IMR-90 (cell line): ENCODE measurements around the gene HCRTR2. TPM values are rescaled to one million over a fixed set of nuclear protein-coding genes. Genes with fewer than 3 reads are reported as not detected.

Source experiments
- ATAC-seq: fragments of 200-7000 bp; cut with Tn5 transposase; 2 replicates; pipeline ENCODE4 v1.9.1; 2020; ENCODE audit warnings: low read depth, mild to moderate bottlenecking, moderate library complexity
- BruUV-seq: library from RNA; stranded (reverse); fragments of 400-500 nt; replicated peaks from 2 replicates; lab custom pipeline; 2021; lab: Mats Ljungman, UMichigan
- CTCF ChIA-PET: fragments of 300-600 bp; formaldehyde crosslinking; extraction: SDS; loops from one replicate; lab custom pipeline; 2021; ENCODE audit warnings: antibody characterized with exemption; lab: Yijun Ruan, JAX
- POLR2A ChIA-PET: fragments of 300-600 bp; sonication (Branson Sonifier 250); formaldehyde crosslinking; loops from one replicate; lab custom pipeline; 2022; ENCODE audit warnings: antibody characterized with exemption; ENCODE audit not compliant: unreplicated experiment; lab: Charles Lee
- DNase-seq: peaks from one replicate; pipeline ENCODE4 v3.0.0; 2013
- H2AFZ ChIP-seq: replicated peaks from 2 replicates; pipeline ENCODE3; 2013; ENCODE audit warnings: low read length, mild to moderate bottlenecking; ENCODE audit not compliant: poor library complexity
- H2AK5ac ChIP-seq: 2 replicates; pipeline ENCODE4 v1.6.1; 2013; ENCODE audit warnings: low read depth, low read length, inconsistent platforms
- H2AK9ac ChIP-seq: replicated peaks from 2 replicates; pipeline ENCODE3; 2013; ENCODE audit warnings: mild to moderate bottlenecking, low read depth, low read length, moderate library complexity; ENCODE audit not compliant: poor library complexity
- H2BK120ac ChIP-seq: 2 replicates; pipeline ENCODE4 v1.6.1; 2013; ENCODE audit warnings: low read depth, low read length, inconsistent platforms
- H2BK15ac ChIP-seq: 3 replicates; pipeline ENCODE4 v1.6.1; 2013; ENCODE audit warnings: low read depth, low read length, inconsistent platforms
- H2BK20ac ChIP-seq: 2 replicates; pipeline ENCODE4 v1.6.1; 2013; ENCODE audit warnings: low read depth, mild to moderate bottlenecking, inconsistent platforms, low read length, moderate library complexity
- H2BK5ac ChIP-seq: 2 replicates; pipeline ENCODE4 v1.6.1; 2013; ENCODE audit warnings: mild to moderate bottlenecking, low read depth, low read length, inconsistent platforms; ENCODE audit not compliant: poor library complexity, severe bottlenecking
- H3K14ac ChIP-seq: replicated peaks from 2 replicates; pipeline ENCODE4 v1.6.1; 2013; ENCODE audit warnings: low read depth, low read length, inconsistent platforms
- H3K18ac ChIP-seq: 2 replicates; pipeline ENCODE4 v1.6.1; 2013; ENCODE audit warnings: low read depth, low read length, control low read depth
- H3K23ac ChIP-seq: 2 replicates; pipeline ENCODE4 v1.6.1; 2013; ENCODE audit warnings: low read depth, low read length, inconsistent platforms
- H3K27ac ChIP-seq: 2 replicates; pipeline ENCODE4 v1.5.1; 2013; ENCODE audit warnings: mild to moderate bottlenecking, control low read depth, low read length; ENCODE audit not compliant: insufficient read depth
- H3K27me3 ChIP-seq: 2 replicates; pipeline ENCODE4 v1.6.1; 2013; ENCODE audit warnings: low read length; ENCODE audit not compliant: control insufficient read depth, insufficient read depth
- H3K36me3 ChIP-seq: 2 replicates; pipeline ENCODE4 v1.6.1; 2013; ENCODE audit warnings: low read length, mixed read lengths; ENCODE audit not compliant: control insufficient read depth, insufficient read depth
- H3K4ac ChIP-seq: 2 replicates; pipeline ENCODE4 v1.6.1; 2013; ENCODE audit warnings: low read depth, low read length, inconsistent platforms
- H3K4me1 ChIP-seq: 2 replicates; pipeline ENCODE4 v1.6.1; 2013; ENCODE audit warnings: low read length, mixed read lengths; ENCODE audit not compliant: control insufficient read depth, insufficient read depth
- H3K4me2 ChIP-seq: 2 replicates; pipeline ENCODE4 v1.6.1; 2013; ENCODE audit warnings: low read depth, mild to moderate bottlenecking, control low read depth, low read length, moderate library complexity
- H3K4me3 ChIP-seq: 2 replicates; pipeline ENCODE4 v1.5.1; 2013; ENCODE audit warnings: low read depth, mild to moderate bottlenecking, control low read depth, low read length, moderate library complexity; ENCODE audit not compliant: insufficient read depth
- H3K56ac ChIP-seq: 2 replicates; pipeline ENCODE4 v1.6.1; 2013; ENCODE audit warnings: low read length, inconsistent platforms; ENCODE audit not compliant: insufficient read depth; ENCODE audit errors: extremely low read depth
- H3K79me1 ChIP-seq, 2 experiments: 2 replicates each; pipeline ENCODE4 v1.6.1; 2013; ENCODE audit warnings: low read length in 2 of 2, inconsistent platforms in 1 of 2, low read depth in 1 of 2
- H3K9ac ChIP-seq: 2 replicates; pipeline ENCODE4 v1.6.1; 2013; ENCODE audit warnings: low read depth, low read length, control low read depth
- H3K9me1 ChIP-seq: 2 replicates; pipeline ENCODE4 v1.6.1; 2013; ENCODE audit warnings: low read length, inconsistent platforms; ENCODE audit not compliant: insufficient read depth
- H3K9me3 ChIP-seq: 2 replicates; pipeline ENCODE4 v1.6.1; 2013; ENCODE audit warnings: low read length; ENCODE audit not compliant: control insufficient read depth, insufficient read depth
- H4K20me1 ChIP-seq: 2 replicates; pipeline ENCODE4 v1.6.1; 2013; ENCODE audit warnings: low read length, inconsistent platforms; ENCODE audit not compliant: insufficient read depth
- H4K5ac ChIP-seq: 2 replicates; pipeline ENCODE4 v1.6.1; 2013; ENCODE audit warnings: mild to moderate bottlenecking, low read depth, low read length, control low read depth
- H4K8ac ChIP-seq, 2 experiments: 2 replicates each; pipeline ENCODE4 v1.6.1; 2013; ENCODE audit warnings: low read depth in 2 of 2, low read length in 2 of 2, control low read depth in 1 of 2, inconsistent platforms in 1 of 2
- H4K91ac ChIP-seq: 2 replicates; pipeline ENCODE4 v1.6.1; 2013; ENCODE audit warnings: low read depth, low read length, inconsistent platforms; ENCODE audit not compliant: insufficient read depth
- BHLHE40 ChIP-seq: fragments of 150-350 bp; IDR thresholded peaks from 2 replicates; pipeline ENCODE4 v1.6.1; 2016; ENCODE audit warnings: mild to moderate bottlenecking, low read depth, low read length
- CEBPB ChIP-seq: IDR thresholded peaks from 2 replicates; pipeline ENCODE4 v1.6.1; 2012; ENCODE audit warnings: low read depth, low read length, improper control_type of control experiment
- FOS ChIP-seq: fragments of 150-350 bp; IDR thresholded peaks from 2 replicates; pipeline ENCODE4 v1.6.1; 2016; ENCODE audit warnings: low read depth, low read length
- MAFK ChIP-seq: IDR thresholded peaks from 2 replicates; pipeline ENCODE4 v1.6.1; 2012; ENCODE audit warnings: low read depth, low read length, improper control_type of control experiment
- MAZ ChIP-seq: IDR thresholded peaks from 2 replicates; pipeline ENCODE4 v1.6.1; 2012; ENCODE audit warnings: low read depth, mild to moderate bottlenecking, low read length, improper control_type of control experiment, moderate library complexity, borderline replicate concordance
- MXI1 ChIP-seq: IDR thresholded peaks from 2 replicates; pipeline ENCODE4 v1.6.1; 2012; ENCODE audit warnings: low read depth, mild to moderate bottlenecking, low read length, moderate library complexity, borderline replicate concordance
- NFE2L2 ChIP-seq: fragments of 150-350 bp; IDR thresholded peaks from 2 replicates; pipeline ENCODE4 v1.6.1; 2016; ENCODE audit warnings: low read depth, mild to moderate bottlenecking, low read length
- RAD21 ChIP-seq: IDR thresholded peaks from 2 replicates; pipeline ENCODE4 v1.6.1; 2012; ENCODE audit warnings: low read length, improper control_type of control experiment
- RCOR1 ChIP-seq: IDR thresholded peaks from 2 replicates; pipeline ENCODE4 v1.6.1; 2012; ENCODE audit warnings: mild to moderate bottlenecking, low read length, improper control_type of control experiment; ENCODE audit not compliant: insufficient replicate concordance
- RFX5 ChIP-seq: IDR thresholded peaks from 2 replicates; pipeline ENCODE4 v1.8.0; 2012; ENCODE audit warnings: low read depth, mild to moderate bottlenecking, low read length, moderate library complexity
- SMC3 ChIP-seq: fragments of 150-350 bp; IDR thresholded peaks from 2 replicates; pipeline ENCODE4 v1.6.1; 2016; ENCODE audit warnings: low read depth, mild to moderate bottlenecking, antibody characterized with exemption, low read length, moderate library complexity
- WGBS, 2 experiments: methylation state at CpG; one replicate each; pipeline versions ENCODE4 v1.1.5 to v1.1.7; 2013; ENCODE audit warnings: missing lambda C conversion rate in 2 of 2; ENCODE audit not compliant: insufficient read length in 1 of 2; ENCODE audit errors: extremely low coverage in 2 of 2; 5-methylcytosine and 5-hydroxymethylcytosine counted together
- dilution Hi-C: fragments of 300-500 bp; cut with HindIII; formaldehyde crosslinking; loops from one replicate; pipeline ENCODE4 v1.14.3; 2018; ENCODE audit warnings: low sequenced_read_pairs; ENCODE audit not compliant: unreplicated experiment
- in situ Hi-C: fragments of 300-500 bp; cut with MboI; formaldehyde crosslinking; loops from 3 replicates; pipeline ENCODE4 v1.14.3; 2019; ENCODE audit warnings: low sequenced_read_pairs, inconsistent platforms, mixed read lengths
- intact Hi-C: fragments of 100-400 bp; cut with micrococcal nuclease; formaldehyde crosslinking; loops from 2 replicates; pipeline ENCODE4 v1.10.0; 2022
- polyA plus RNA-seq, 3 experiments: library from polyadenylated mRNA; depleted of rRNA; stranded (reverse); fragments of >200 nt; gene quantifications; 2 replicates each; pipeline ENCODE4 v1.2.3, GENCODE V29; 2012; ENCODE audit warnings: low replicate concordance in 1 of 3
- total RNA-seq: library from RNA; depleted of rRNA; stranded (reverse); fragments of >200 nt; gene quantifications from 2 replicates; pipeline ENCODE4 v1.2.3, GENCODE V29; 2012
- TF ChIP-seq, protein P1 (sequence below): fragments of 150-350 bp; IDR thresholded peaks from 2 replicates; pipeline ENCODE4 v1.6.1; 2017; ENCODE audit warnings: mild to moderate bottlenecking, antibody characterized with exemption, low read length, low read depth
- TF ChIP-seq, protein P2 (sequence below): fragments of 150-350 bp; IDR thresholded peaks from 2 replicates; pipeline ENCODE4 v1.6.1; 2016; ENCODE audit warnings: low read depth, mild to moderate bottlenecking, low read length, moderate library complexity, borderline replicate concordance

Gene HCRTR2
- total and polyA plus RNA-seq, 2 of the 4 experiments (the other 2 are of a cell fraction) = not detected

DNA sequence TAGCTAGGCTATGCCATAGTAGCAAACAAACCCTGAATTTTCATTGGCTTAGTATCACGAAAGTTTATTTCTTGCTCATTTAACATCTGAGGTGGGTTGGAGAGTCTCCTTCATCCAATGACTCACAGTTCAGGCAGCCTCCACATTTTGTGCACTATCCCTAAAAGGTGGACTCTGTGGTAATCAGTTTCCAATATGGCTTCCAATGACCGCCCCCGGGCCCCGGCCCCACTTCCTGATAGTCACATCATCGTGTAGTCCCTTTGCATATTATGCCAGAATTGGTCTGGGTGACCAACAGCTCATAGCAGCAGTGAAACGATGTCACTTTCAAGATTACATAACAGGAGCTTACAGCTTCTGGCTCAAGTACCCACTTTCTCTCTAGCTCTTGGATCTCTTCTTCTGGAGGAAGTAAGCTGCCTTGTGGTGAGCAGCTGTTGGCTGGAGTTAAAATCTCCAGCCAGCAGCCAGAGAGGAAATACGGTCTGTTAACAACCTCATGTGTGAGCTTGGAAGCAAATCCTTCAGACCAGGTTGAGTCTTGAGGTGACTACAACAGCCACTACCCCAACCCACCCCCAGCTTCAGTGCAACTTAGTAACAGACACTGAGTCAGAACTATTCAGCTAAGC is 7.8 kb downstream of the HCRTR2 start:
- H3K23ac ChIP-seq = no peak overlapping the region
- no peaks in the 10 kb centered on the region for H3K36me3 ChIP-seq
- ATAC-seq (no peak), DNase-seq (no peak)
- H4K20me1 ChIP-seq = no peaks in the 10 kb centered on the region
- no peak overlapping the region for H3K18ac ChIP-seq
- H2AFZ ChIP-seq = no peak overlapping the region
- no peak overlapping the region for H4K8ac ChIP-seq
- H2BK15ac ChIP-seq = no peak overlapping the region
- H4K91ac ChIP-seq = no peak overlapping the region
- H3K27ac ChIP-seq = no peak overlapping the region
- no peak overlapping the region for H4K5ac ChIP-seq
- no peak overlapping the region for H3K56ac ChIP-seq
- TF ChIP-seq SMC3 (no peak), NFE2L2 (no peak), MAZ (no peak), MAFK (no peak), BHLHE40 (no peak), MXI1 (no peak), RAD21 (no peak), FOS (no peak), RCOR1 (no peak), CEBPB (no peak), RFX5 (no peak)
- TF ChIP-seq, protein P1, sequence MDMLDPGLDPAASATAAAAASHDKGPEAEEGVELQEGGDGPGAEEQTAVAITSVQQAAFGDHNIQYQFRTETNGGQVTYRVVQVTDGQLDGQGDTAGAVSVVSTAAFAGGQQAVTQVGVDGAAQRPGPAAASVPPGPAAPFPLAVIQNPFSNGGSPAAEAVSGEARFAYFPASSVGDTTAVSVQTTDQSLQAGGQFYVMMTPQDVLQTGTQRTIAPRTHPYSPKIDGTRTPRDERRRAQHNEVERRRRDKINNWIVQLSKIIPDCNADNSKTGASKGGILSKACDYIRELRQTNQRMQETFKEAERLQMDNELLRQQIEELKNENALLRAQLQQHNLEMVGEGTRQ = no peak
- TF ChIP-seq, protein P2, sequence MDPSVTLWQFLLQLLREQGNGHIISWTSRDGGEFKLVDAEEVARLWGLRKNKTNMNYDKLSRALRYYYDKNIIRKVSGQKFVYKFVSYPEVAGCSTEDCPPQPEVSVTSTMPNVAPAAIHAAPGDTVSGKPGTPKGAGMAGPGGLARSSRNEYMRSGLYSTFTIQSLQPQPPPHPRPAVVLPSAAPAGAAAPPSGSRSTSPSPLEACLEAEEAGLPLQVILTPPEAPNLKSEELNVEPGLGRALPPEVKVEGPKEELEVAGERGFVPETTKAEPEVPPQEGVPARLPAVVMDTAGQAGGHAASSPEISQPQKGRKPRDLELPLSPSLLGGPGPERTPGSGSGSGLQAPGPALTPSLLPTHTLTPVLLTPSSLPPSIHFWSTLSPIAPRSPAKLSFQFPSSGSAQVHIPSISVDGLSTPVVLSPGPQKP = no peak
- no peak overlapping the region for H2BK20ac ChIP-seq
- H3K4me1 ChIP-seq = no peaks in the 10 kb centered on the region
- no peak overlapping the region for H3K4me2 ChIP-seq
- ChIA-PET POLR2A (no interaction called here), CTCF (no interaction called here)
- no peaks in the 10 kb centered on the region for H3K9me1 ChIP-seq
- in situ Hi-C loops = no loop called here
- WGBS, 2 experiments = 83% methylated on average over 1 of the region's 7 CpGs; no CpG with 5 or more reads in 1 of the 2 experiments
- no TSS peak for BruUV-seq
- no peak overlapping the region for H3K14ac ChIP-seq
- H3K79me1 ChIP-seq = no peaks in the 10 kb centered on the region
- no peak overlapping the region for H3K4ac ChIP-seq
- H2AK9ac ChIP-seq = no peak overlapping the region
- no peak overlapping the region for H3K9ac ChIP-seq
- no peak overlapping the region for H2BK5ac ChIP-seq
- no peak overlapping the region for H2BK120ac ChIP-seq
- no peak overlapping the region for H3K4me3 ChIP-seq
- no peaks in the 10 kb centered on the region for H3K9me3 ChIP-seq
- dilution Hi-C loops = no loop called here
- H2AK5ac ChIP-seq = no peak overlapping the region
- intact Hi-C loops = no loop called here
- no peaks in the 10 kb centered on the region for H3K27me3 ChIP-seq
